ENCODE measurements around the gene P2RY14.

The P2RY14 gene

DNA sequence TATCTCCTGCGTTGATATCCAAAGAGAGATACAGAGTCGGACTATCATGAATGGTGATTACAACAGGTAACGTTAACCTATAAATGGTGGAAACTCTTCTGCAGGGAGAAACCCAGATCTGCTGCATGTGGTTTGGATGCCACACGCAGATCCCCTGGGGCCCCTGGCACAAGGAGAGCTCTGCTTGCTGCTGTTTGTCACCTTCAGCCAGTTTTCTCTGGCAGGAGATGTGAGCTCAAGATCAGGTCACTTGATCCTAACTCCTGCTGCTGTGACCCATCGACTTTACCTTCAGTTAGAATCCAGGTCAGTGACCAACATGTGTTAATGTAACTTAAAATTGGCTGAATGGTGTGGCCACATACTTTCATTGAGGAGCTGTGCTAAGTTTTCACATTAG is 51.5 kb downstream of the P2RY14 start:
- no peak overlapping the region for H3K27ac Mint-ChIP-seq
- no peaks in the 10 kb centered on the region for H3K36me3 Mint-ChIP-seq
- no peak for ATAC-seq (ENCODE audit: low read depth)
- no peak overlapping the region for H3K4me3 Mint-ChIP-seq
- no peak for DNase-seq (ENCODE audit: low spot score in 2 of 2)
- no peaks in the 10 kb centered on the region for H3K27me3 Mint-ChIP-seq
- peaks cover 2% of the 10 kb centered on the region for H3K9me3 Mint-ChIP-seq
- peaks cover 29% of the 10 kb centered on the region for H3K4me1 Mint-ChIP-seq

DNA sequence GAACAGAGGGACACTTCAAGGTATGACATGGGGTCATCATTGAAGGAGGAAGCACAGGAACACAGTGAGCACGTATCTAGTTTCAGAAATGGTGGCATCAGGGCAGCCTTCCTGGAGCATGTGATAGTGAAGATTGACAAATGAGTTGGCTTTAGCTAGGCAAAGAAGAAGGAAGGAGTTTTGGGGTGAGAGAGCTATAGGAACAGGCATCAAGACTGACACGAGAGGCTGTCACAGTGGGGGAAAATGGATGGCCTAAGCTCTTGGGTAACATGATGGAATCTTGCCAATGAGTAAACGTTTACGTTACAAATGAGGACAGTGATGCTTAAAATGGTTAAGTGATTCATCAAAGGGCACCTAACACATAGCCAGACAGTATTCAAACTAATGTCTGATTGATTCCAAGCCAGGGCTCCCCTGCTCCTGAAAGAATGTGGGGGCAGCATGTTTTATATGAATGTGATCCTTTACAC is 52.2 kb downstream of the P2RY14 start:
- H3K4me1 Mint-ChIP-seq: peaks cover 25% of the 10 kb centered on the region
- H3K9me3 Mint-ChIP-seq: peaks cover 2% of the 10 kb centered on the region
- peak overlapping the region; percentile 35 for H3K27ac Mint-ChIP-seq
- ATAC-seq (ENCODE audit: low read depth): no peak
- DNase-seq (ENCODE audit: low spot score in 2 of 2): no peak
- no peaks in the 10 kb centered on the region for H3K27me3 Mint-ChIP-seq
- H3K36me3 Mint-ChIP-seq: no peaks in the 10 kb centered on the region
- H3K4me3 Mint-ChIP-seq: no peak overlapping the region

GRCh38 chr3:151225040-151225975 is 53.0 kb downstream of the P2RY14 start:
- Mint-ChIP-seq H3K27ac (peak overlapping the region; percentile 35), H3K4me1 (peaks cover 18% of the 10 kb centered on the region), H3K4me3 (no peak overlapping the region), H3K36me3 (peaks cover 5% of the 10 kb centered on the region), H3K27me3 (peaks cover 4% of the 10 kb centered on the region), H3K9me3 (peaks cover 2% of the 10 kb centered on the region)
- no peak for ATAC-seq (ENCODE audit: low read depth)
- no peak for DNase-seq (ENCODE audit: low spot score in 2 of 2)

GRCh38 chr3:151224268-151224866 is 54.0 kb downstream of the P2RY14 start:
- Mint-ChIP-seq H3K36me3 (peaks cover 5% of the 10 kb centered on the region), H3K4me1 (peaks cover 15% of the 10 kb centered on the region), H3K27me3 (peaks cover 4% of the 10 kb centered on the region), H3K27ac (no peak overlapping the region), H3K9me3 (peaks cover 2% of the 10 kb centered on the region), H3K4me3 (no peak overlapping the region)
- ATAC-seq (ENCODE audit: low read depth): no peak
- DNase-seq (ENCODE audit: low spot score in 2 of 2): no peak

DNA sequence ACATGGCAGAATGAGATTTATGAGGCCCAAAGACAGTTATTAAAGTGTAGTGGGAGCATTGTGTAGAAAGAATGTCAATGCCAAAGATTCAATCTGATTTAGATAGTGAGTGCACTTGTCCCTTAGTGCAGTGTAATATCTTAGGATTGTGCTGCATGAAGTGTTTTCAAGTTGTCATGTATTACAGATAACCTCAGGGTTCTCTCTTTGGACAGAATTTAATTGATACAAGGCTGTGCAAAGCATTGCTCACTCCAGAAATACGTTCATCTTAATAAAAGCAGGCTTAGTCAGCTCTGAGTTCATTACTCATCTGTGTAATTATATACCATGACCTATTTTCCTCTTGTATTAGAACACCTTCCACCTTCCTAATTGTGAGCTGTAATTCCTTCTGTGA is 59.3 kb downstream of the P2RY14 start:
- no peak for ATAC-seq (ENCODE audit: low read depth)
- H3K4me3 Mint-ChIP-seq: no peak overlapping the region
- H3K27ac Mint-ChIP-seq: no peak overlapping the region

DNA sequence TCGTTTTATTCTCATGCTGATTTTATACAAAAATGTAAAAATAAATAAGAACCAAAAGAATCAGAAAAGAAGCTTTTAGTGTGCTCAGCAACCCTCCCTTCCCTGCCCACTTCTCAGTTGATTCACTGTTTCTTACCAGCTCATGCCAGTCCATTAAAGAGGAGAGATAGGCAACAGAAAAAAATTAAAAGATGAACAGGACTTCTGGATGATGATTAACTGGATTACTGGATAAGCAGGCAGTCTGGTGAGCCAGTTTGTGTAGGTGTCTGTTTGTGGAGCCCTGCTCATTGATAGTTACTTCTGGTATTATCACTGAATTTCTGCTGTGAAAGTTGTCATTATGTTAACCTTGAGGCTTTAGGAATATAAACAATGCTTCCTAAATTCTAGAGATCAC is 60.2 kb downstream of the P2RY14 start:
- H3K4me3 Mint-ChIP-seq: no peak overlapping the region
- ATAC-seq (ENCODE audit: low read depth): no peak
- no peak overlapping the region for H3K27ac Mint-ChIP-seq
- peaks cover 4% of the 10 kb centered on the region for H3K27me3 Mint-ChIP-seq
- no peak for DNase-seq (ENCODE audit: low spot score in 2 of 2)
- H3K4me1 Mint-ChIP-seq: no peaks in the 10 kb centered on the region
- H3K9me3 Mint-ChIP-seq: no peaks in the 10 kb centered on the region
- H3K36me3 Mint-ChIP-seq: peaks cover 5% of the 10 kb centered on the region

More for the DNA sequence above, 59.3 kb downstream of the P2RY14 start:
- Mint-ChIP-seq H3K9me3 (peaks cover 2% of the 10 kb centered on the region), H3K36me3 (peaks cover 5% of the 10 kb centered on the region), H3K27me3 (peaks cover 4% of the 10 kb centered on the region), H3K4me1 (no peaks in the 10 kb centered on the region)
- DNase-seq (ENCODE audit: low spot score in 2 of 2): no peak

DNA sequence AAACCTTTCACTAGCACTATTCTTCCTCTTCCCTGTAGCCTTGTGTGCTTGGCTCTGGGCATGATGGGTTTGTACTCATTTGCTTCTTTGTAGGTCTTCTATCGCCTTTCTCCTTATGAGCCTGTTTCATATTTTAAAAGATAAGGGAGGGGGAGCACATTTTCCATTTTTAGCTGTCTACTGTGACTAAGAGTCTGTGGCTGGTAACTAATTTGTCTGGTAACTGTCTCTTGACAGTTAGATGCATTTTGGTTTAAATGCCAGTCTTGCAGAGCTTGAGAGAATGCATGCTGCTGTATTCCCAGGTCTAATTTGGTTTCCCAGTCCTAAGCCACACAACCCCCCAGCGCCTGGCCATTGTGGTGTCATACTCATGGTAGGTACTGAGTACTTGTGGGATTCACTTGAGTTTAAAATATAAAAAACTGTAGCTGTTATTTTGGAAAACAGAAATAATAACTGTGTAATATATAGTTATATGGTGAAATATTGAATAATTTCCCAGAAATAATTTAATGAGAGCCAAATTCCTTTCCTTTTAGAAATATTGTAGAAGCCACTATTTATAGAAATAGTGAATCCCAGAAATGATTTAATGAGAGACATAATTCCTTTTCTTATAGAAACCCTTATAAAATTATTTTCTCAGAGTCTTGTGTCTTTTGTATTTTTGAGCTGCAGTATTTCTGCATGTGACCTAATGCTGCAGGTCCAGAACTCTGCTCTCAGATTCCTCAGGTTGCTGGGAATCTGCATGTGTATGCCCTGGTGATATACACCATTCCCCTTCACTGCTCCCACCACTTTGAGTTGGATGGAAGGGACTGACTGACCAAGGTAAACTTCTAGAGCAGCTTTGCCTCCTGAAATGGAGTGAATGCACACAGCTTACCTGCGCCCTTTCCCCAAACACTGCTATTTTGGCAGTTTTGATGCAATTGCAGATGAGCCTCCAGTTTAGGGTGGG is 61.4 kb downstream of the P2RY14 start:
- Mint-ChIP-seq H3K9me3 (no peaks in the 10 kb centered on the region), H3K36me3 (peaks cover 5% of the 10 kb centered on the region), H3K27me3 (peaks cover 4% of the 10 kb centered on the region), H3K4me3 (no peak overlapping the region), H3K4me1 (no peaks in the 10 kb centered on the region), H3K27ac (no peak overlapping the region)
- no peak for DNase-seq (ENCODE audit: low spot score in 2 of 2)
- ATAC-seq (ENCODE audit: low read depth): no peak

- H3K4me1 Mint-ChIP-seq: no peaks in the 10 kb centered on the region
- H3K36me3 Mint-ChIP-seq: no peaks in the 10 kb centered on the region
- DNase-seq (ENCODE audit: low spot score in 2 of 2) (no peak), ATAC-seq (ENCODE audit: low read depth) (no peak)
- no peak overlapping the region for H3K27ac Mint-ChIP-seq
- no peak overlapping the region for H3K4me3 Mint-ChIP-seq
- no peaks in the 10 kb centered on the region for H3K9me3 Mint-ChIP-seq
- no peaks in the 10 kb centered on the region for H3K27me3 Mint-ChIP-seq
Observed at GRCh38 chr3:151214459-151214858, 63.9 kb downstream of the P2RY14 start.

DNA sequence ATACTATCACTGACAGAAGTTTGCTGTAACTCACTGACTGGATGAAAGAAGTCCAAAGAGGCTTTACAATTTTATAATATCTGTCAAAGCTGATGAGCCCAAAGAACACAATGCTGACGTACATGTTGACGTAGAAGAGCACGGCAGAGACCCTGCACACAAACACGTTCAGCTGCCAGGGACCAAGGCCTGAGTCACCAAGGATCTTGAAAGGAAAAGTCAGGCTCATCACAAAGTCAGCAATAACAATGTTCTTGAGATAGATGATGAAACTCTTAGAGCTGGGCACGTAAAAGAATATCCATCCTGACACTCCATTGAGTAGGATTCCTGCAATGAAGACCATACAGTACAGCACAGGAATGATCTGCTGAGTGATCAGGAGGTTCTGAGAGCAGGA is 64.5 kb downstream of the P2RY14 start:
- ATAC-seq (ENCODE audit: low read depth): no peak
- H3K4me1 Mint-ChIP-seq: no peaks in the 10 kb centered on the region
- no peaks in the 10 kb centered on the region for H3K27me3 Mint-ChIP-seq
- no peaks in the 10 kb centered on the region for H3K9me3 Mint-ChIP-seq
- H3K4me3 Mint-ChIP-seq: no peak overlapping the region
- DNase-seq (ENCODE audit: low spot score in 2 of 2): no peak
- no peak overlapping the region for H3K27ac Mint-ChIP-seq
- H3K36me3 Mint-ChIP-seq: no peaks in the 10 kb centered on the region

DNA sequence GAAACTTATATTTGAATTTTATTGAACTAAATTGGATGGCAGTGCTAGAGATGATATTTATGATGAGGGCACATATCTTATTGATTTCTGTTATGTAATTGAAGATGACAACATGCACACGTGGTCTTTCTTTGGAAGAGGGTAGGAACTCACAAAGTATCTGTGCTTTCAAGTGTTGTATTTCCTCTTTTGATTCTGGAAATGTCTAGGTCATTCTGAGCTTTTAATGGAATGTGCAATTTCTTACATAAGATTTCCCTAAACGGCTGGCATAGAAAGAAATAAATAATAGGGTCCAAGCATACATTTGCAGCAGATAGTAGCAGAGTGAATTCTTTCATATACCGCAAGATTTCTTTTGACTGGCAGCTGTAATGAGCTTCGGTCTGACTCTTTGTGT is 65.2 kb downstream of the P2RY14 start:
- H3K27me3 Mint-ChIP-seq: peaks cover 3% of the 10 kb centered on the region
- ATAC-seq (ENCODE audit: low read depth): no peak
- no peaks in the 10 kb centered on the region for H3K36me3 Mint-ChIP-seq

GRCh38 chr3:151210676-151211381 is 67.5 kb downstream of the P2RY14 start:
- H3K27ac Mint-ChIP-seq: no peak overlapping the region
- ATAC-seq (ENCODE audit: low read depth) (no peak), DNase-seq (ENCODE audit: low spot score in 2 of 2) (no peak)
- H3K9me3 Mint-ChIP-seq: no peaks in the 10 kb centered on the region
- no peaks in the 10 kb centered on the region for H3K4me1 Mint-ChIP-seq
- no peaks in the 10 kb centered on the region for H3K36me3 Mint-ChIP-seq
- peaks cover 3% of the 10 kb centered on the region for H3K27me3 Mint-ChIP-seq
- H3K4me3 Mint-ChIP-seq: no peak overlapping the region

More for the DNA sequence above, 65.2 kb downstream of the P2RY14 start:
- H3K4me3 Mint-ChIP-seq: no peak overlapping the region
- no peak overlapping the region for H3K27ac Mint-ChIP-seq
- no peaks in the 10 kb centered on the region for H3K9me3 Mint-ChIP-seq
- H3K4me1 Mint-ChIP-seq: no peaks in the 10 kb centered on the region
- DNase-seq (ENCODE audit: low spot score in 2 of 2): no peak

GRCh38 chr3:151209654-151210053 is 68.7 kb downstream of the P2RY14 start:
- no peaks in the 10 kb centered on the region for H3K36me3 Mint-ChIP-seq
- H3K4me3 Mint-ChIP-seq: no peak overlapping the region

DNA sequence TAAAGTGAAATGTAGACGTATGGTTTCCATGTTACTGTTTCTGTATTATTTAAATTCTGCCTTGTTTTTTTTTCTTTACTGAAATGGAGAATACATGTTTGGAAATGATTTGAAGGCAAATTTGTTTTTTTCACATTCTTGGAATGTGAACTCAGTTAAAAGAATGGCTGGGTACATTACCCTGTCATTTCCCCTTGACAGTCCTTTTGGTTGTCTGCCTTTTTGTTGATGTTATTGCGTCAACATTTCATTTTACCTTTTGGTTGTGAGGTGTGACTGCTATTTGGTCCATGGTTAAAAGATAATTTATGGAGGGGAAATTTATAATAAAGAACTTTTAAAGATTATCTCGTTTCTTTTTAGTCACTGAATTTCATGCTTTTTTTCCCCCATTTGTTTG is 72.1 kb downstream of the P2RY14 start:
- no peak overlapping the region for H3K27ac Mint-ChIP-seq
- H3K4me3 Mint-ChIP-seq: no peak overlapping the region
- H3K36me3 Mint-ChIP-seq: no peaks in the 10 kb centered on the region
- no peak for DNase-seq (ENCODE audit: low spot score in 2 of 2)
- no peaks in the 10 kb centered on the region for H3K9me3 Mint-ChIP-seq
- H3K4me1 Mint-ChIP-seq: peaks cover 2% of the 10 kb centered on the region
- H3K27me3 Mint-ChIP-seq: peaks cover 4% of the 10 kb centered on the region
- no peak for ATAC-seq (ENCODE audit: low read depth)

More at GRCh38 chr3:151209654-151210053, 68.7 kb downstream of the P2RY14 start:
- Mint-ChIP-seq H3K4me1 (no peaks in the 10 kb centered on the region), H3K27ac (no peak overlapping the region), H3K9me3 (no peaks in the 10 kb centered on the region), H3K27me3 (peaks cover 4% of the 10 kb centered on the region)
- DNase-seq (ENCODE audit: low spot score in 2 of 2) (no peak), ATAC-seq (ENCODE audit: low read depth) (no peak)

Data from memory B cell (primary cell).